HG02588 (cell line): Measurements from ENCODE around the gene SCARB1.

Experiments
- ATAC-seq: cut with Tn5 transposase; IDR thresholded peaks from one replicate; pipeline ENCODE4 v1.9.1; 2021; ENCODE audit warnings: mild to moderate bottlenecking, moderate library complexity; ENCODE audit not compliant: unreplicated experiment

Gene SCARB1

DNA sequence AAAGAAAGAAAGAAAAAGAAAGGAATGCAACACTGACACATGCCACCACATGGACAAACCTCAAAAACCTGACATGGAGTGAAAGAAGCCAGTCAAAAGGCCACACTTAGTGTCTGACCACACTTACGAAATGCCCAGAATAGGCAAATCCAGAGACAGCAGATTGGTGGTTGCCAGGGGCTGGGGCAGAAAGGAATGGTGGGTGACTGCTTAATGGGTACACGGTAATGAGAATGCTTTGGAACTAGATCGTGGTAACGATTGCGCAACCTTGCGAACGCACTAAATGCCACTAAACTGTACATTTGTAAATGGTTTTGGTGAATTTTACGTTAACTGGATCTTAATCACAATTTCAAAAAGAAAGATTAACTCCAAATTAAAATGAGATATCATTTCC is 39.5 kb downstream of the SCARB1 start:
- no peak for ATAC-seq

DNA sequence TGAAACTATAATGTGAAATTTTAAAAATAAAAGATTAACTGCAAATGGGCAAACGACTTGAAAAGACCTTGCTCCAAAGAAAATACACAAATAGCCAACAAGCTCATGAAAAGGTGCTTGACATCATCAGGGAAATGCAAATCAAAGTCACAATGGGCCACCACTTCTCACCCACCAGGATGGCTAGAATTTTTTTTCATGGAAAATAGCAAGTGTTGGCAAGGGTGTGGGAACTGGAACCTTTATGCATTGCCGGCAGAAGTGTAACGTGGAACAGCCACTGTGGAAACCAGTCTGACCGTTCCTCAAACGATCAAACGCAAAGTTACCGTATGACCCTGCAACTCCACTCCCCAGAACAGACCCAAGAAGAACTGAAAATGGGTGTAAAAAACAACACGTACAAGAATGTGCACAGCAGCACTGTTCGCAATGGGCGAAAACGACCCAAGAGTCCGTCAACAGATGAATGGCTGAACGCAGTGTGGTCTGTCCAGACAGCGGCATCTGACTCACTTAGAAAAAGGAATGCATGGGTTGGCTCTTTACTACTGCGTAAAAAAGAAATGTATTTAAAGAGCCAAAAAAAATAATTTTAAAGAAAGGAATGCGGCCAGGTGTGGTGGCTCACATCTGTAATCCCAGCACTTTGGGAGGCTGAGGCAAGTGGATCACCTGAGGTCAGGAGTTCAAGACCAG is 40.2 kb downstream of the SCARB1 start:
- no peak for ATAC-seq

DNA sequence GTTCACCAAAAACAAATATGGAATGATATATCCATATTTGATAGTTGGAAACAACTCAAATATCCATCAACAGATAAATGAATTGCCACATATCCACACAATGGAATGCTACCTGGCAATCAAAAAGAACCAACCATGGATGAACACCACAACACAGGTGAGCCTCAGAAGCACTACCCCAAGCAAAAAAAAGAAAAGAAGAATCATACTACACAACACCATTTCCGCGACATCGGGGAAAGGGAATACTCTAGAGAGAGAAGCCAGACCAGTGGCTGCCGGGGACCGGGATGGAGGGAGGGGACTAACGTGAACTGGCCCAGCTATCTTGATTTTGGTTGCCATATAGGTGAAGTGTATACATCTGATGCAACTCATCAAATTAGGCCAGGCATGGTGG is 41.4 kb downstream of the SCARB1 start:
- ATAC-seq = no peak

DNA sequence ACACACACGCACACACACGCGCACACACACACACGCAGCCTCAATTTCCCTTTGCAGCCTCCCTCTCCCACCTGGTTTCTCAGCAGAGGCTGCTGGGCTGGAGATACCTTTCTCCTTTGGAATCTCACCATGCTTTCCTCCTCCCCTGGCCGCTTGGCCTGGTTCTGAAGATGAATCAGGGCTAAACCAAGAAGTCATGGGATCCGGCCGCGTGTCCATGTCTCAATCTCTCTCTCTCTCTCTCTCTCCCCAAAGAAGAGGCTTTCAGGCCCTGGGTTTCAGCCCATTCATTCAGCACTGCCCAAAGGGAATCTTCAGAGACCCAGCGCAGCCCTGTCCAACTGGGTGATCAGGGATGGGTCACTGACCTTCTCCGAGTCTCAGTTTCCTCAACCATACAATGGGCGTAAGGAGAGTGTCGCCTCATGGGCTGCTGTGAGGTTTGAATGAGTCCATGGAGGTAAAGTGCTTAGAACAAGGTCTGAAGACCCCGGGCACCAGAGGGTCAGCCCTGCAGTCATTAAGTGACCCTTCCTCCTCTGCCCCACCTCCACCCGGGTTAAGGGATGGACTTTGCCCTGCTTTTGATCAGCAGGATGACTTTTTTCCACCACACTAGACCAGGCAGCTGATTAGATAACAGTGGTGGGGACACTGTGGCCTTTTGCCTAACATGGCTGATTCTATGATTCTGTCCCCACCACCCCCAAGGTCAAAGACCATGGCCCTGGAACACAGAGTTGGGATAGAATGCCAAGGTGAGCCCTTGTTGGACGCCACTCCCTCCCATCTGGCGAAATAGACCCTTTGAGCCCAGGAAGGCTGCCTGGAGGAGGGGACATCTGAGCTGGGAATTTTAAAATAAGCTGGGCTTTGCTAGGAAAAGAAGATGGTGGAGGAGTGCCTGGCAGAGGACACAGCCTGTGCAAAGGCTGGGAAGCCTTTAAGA is 42.1 kb downstream of the SCARB1 start:
- no peak for ATAC-seq

DNA sequence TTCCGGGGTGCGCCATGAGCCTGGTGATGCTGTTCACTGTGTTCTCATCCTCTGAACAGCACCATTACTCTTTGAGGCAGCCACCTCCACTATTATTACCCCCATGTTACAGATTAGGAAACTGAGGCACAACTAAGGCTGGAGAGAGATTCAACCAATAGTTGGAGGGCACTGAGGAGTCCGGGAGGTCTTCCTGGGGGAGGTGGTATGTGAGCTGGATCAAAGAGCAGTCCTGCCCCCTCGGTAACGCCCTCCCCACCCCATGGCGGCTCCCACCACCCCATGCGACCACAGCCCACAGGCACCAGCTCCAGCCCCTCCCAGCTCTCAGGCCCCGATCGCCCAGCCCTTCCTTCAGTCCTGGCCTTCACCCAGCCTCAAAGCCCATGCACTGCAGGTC is 43.5 kb downstream of the SCARB1 start:
- no peak for ATAC-seq

DNA sequence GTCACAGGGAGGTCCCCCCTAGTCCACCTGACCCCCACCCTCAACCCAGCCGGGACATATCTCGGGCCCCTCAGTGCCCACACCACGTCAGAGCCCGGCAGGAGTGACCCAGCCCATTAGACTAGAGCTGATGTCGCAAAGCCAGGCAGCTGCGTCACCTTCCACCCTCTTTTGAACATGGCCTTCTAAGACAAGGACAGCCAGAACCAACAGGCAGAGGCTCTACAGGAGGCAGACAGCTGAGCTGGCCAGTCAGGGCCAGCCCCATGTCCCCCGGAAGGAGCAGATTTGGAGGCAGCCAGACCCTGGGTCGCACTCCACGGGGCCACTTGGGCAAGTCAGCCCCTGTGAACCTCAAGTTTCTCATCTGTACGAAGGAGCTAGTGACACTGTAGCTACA is 44.1 kb downstream of the SCARB1 start:
- no peak for ATAC-seq

DNA sequence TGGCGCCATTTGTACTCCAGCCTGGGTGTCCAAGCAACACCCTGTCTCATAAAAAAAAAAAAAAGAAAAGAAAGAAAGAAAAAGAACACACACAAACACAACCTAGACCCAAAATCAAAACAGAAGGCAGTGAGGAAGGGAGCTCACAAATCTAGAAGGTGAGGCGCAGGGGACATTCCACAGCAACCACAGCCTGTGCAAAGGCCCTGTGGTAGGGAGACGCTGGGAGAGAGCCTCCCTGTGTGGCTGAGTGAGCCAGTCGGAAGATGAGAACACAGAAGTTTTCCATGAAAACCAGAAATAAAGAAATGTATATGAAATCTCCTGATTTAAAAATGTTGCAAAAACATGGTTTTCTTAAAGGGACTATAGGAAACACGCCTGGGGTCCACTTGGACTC is 44.6 kb downstream of the SCARB1 start:
- ATAC-seq = no peak

DNA sequence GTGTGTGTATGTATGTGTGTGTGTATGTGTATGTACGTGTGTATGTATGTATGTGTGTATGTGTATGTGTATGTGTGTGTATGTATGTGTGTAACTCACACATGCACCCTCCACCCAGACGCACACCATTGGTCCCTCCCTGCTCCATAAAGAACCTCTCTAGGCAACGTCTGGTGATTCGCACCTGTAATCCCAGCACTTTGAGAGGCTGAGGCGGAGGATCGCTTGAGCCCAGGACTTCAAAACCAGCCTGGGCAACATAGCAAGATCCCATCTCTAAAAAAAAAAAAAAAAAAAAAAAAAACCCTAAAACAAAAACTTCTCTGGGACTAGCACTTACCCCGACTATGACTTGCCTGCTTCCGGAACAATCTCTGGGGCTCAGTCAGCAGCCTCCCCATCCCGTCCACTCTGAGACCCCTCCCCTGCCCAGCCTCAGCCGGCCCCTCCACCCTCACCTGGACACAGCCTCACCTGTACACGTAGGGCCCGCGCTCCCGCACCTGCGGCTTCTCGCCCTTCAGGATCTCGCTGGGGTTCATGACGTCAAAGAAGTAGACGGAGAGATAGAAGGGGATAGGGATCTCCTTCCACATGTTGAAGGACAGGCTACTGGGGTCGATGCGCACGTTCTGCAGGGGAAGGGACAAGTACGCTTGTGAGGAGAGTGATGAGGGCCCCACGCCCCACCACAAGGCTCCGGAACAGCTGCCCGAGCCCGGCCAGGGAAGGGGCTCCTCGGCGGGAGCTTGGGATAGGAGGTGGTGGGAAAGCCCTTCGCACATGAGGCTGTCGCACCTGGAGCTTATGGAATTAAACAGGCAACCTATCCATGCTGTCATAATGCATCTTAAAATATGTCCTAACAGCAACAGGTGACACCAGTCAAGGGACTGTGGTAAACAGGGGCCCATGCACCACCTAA is 46.3 kb downstream of the SCARB1 start:
- ATAC-seq = no peak

DNA sequence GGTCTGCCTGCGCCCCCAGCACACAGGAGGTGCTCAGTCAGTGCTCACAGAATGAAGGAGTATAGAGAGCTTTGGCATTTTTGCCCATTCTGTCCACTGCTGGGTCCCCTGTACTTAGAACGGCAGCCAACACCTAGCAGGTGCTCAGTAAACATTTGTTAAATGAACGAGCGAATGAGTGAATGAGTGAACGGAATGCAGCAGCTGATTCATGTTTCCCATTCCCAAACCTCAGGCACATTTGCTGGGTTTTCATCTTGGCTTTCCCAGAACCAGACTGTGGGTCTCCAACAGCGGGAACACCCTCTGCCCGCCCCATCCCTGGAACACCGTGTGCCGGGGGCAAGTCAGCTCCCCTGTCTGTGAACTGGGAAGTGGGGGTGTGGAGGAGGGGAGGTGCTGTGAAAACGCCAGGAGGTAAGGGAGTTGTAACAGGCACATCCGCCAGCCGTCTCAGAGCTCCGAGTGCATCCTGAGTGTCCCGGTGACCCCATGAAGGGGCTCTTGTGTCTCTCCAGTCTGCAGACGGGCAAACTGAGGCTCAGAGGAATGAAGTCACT is 47.3 kb downstream of the SCARB1 start:
- no peak for ATAC-seq

DNA sequence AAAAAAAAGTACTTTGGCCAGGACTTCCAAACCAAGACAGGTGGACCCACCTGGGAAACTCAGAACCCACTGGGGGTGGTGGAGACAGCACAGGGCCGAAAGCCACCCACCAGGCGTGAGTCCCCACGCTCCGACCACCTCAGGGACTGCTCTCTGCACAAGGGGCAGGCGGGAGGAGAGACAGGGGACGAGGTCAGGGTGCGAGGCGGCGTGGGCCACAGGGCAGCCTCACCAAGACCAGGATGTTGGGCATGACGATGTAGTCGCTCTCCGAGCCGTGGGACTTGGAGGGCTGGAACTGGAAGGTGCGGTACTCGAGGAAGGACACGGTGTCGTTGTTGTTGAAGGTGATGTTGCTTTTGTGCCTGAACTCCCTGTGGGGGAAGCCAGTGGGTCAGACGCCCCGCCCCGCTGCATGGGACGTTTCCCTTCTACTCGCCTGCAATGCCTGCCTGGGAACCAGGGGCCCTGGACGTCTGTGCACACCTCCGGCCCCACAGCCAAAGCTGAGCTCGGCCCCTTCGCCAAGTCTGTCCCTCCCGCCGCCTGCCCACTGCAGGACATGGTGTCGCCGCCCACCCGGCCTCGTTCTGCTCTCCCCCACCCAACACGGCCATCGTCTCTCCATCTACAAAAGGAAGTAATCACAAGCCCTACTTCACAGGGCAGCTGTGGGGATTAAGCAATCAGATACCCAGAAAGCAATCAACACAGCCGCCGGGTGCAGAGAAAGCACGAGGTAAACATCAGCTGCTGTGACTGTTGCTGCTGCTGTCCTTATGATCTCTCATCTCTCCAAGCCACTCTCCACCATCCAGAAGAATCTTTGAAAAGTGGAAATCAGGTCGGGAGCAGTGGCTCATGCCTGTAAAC is 48.7 kb downstream of the SCARB1 start:
- ATAC-seq = no peak

DNA sequence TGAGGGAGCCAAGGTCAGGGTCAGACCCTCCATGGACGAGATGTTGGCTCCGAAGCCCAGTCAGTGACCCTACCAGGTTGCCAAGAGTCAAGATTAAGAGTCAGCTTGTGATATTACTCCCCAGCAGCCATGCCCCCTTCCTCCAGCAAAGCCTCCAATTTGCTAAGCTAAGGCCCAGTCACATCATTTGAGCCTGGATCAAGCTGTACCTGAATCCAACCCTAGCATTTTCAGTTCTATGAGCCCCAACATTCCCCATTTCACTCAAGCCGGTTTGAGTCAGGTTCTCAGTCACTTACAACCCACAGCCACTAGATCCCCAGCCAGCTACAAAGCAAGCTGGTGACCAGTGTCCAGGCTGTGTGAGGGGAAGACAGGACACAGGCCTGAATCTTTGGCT is 49.9 kb downstream of the SCARB1 start:
- ATAC-seq = no peak

DNA sequence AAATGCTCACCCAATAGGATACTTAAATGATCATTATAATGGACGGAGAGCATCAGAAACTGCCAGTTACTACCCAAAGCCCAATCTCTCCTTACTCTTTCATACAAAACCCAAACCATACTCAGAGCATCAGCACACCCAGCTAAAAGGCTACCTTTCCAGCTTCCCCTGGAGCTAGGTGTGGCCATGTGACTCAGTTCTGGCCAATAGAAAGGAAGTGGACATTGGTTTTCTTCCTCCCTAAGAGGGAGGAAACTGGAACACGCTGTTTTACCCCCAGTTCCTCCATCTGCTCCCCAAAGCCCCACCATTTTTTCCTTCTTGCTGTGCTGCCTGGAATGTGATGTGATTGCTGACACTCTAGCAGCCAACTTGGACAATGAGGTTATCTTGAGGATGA is 50.7 kb downstream of the SCARB1 start:
- no peak for ATAC-seq

DNA sequence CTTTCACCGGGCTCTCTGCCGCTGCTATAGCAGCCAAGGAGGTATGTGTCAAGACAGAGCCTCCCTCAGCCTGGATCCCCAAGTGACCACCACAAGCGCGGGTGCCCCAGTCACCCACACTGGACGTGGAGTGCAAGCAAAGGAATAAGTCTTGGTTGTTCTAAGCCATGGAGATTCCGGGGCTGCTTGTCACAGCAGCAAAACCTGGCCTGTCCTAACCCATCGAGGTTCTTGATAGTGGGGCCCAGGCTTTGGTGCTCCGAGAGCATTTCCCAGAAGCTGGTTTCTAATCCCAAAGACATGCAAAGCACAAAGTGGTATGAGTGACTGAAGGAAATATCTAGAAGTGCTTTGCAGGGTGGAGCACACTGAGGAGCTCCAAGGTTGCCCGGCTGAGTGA is 51.3 kb downstream of the SCARB1 start:
- no peak for ATAC-seq

DNA sequence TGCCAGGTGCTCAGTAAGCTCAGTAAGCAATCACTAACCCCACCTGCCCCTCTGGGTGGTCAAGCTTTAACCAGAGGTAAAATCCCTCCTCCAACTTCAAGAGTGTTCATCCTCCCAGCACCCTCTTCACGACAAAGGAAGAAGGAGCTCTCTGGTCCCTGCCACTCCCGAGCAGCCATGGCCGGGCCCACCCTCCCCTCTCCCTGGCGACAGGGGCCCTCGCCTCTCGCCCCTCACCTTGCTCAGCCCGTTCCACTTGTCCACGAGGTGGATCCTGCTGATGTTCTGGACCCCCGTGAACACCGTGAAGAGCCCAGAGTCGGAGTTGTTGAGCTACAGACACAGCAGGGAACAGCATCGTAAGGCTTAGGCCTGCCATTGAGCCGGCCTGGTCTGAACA is 52.0 kb downstream of the SCARB1 start:
- ATAC-seq = no peak

DNA sequence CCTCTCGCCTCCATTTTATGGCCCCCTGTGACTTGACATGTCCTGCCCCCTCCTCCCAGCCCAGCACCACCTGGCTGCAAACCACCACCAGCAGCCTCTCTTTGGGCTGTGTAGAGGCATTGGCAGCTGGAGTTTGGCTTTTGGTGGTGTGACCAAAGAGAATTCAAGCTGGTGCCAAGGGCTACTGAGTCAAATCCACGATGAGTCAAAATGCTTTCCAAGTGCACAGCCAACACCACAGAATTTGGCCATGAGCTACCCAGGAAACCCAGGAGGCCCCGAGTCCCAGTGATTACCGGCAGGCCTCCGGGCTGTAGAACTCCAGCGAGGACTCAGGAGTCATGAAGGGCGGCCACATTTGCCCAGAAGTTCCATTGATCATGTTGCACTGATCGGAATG is 53.8 kb downstream of the SCARB1 start:
- no peak for ATAC-seq

DNA sequence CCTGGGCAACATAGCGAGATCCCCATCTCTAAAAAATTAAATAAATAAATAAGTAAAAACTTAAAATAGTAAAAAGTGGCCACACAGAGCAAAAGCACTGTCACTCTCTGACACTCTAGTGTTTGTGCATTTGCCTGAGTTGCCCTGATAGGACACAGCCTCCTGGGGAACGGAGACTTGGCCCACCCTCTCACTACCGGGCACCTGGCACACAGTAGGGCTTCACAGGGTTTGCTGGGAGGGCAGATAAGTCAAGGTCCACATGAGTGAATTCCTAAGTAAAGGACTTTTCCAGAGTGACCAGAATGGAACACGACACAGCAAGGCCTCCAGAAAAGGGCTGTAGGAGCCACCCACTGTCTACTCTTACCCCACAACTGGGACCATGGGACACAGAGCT is 54.3 kb downstream of the SCARB1 start:
- no peak for ATAC-seq

DNA sequence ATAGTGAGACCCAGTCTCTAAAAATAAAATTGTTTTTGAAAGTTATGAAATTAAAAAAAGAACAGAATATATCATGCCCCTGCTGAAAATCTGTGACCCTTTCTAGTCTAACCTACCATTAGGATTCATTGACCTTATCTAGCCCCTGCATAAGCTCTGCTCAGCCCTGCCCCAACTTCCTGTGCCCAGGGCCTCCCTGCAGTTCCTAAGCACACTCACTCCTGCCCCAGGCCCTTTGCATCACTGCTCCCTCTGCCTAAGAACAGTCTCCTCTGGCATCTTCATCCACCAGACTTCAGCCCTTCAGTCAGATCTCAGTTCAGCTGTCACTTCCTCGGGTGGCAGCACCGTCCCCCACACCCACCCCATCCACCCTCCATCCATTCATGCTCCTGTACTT is 55.4 kb downstream of the SCARB1 start:
- ATAC-seq = no peak

DNA sequence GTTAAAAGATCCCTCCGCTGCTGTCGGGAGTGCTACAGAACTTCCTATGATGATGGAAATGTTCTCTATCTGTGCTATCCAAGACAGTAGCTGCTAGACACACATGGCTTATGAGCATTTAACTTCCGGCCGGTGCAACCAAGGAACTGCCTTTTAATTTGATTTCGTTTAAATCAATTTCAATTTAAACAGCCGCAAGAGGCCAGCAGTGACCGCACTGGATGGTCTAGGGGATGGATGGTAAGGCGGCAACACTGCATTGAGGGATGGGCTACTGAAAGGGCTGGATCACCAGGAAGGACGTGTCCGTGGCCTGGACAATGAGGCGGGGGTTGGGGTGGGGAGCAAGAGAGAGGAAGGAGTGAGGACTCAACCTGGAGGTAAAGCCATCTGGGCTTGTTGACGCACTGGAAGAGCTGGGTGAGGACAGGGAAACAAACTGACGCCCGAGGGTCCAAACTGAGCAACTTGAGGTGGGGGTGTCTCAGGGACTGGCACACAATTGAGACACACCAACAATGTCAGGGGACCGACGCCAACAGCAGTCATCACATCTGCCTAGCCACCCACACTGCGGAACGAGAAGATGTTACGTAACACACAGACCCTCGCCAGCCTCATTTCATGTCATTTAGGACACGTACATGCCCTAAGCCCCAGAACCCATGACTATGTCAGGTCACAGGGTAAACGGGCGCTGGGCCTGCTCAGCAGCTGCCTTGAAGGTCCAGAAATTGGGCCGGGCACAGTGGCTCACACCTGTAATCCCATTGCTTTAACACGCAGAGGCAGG is 57.6 kb downstream of the SCARB1 start:
- ATAC-seq = no peak

DNA sequence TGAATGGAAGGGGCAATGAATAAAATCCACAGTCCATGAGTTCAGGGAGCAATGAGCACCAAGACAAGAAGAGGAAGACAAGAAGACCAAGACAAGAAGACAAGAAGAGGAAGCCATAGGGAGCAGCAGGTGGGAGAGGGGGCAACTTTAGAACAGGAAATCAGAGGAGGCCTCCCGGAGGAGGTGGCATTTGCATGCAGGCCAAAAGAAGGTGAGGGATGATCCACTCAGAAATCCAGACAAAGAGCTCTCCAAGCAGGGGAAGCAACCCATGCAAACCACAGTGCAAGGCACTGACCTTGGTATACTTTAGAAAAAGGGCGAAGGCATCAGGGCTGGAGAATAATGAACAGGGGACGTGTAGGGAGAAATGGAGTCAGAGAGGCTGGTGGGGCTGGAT is 58.6 kb downstream of the SCARB1 start:
- ATAC-seq = no peak
